PC-9 (cell line): ENCODE results near the gene CPN1.

ENCODE experiments used
- CTCF ChIP-seq: fragments of 200-600 bp; sonication (generic); conservative IDR thresholded peaks from 2 replicates; pipeline ENCODE4 v1.6.1; 2017; ENCODE audit warnings: mixed run types, antibody characterized with exemption, mild to moderate bottlenecking, moderate library complexity
- EZH2 ChIP-seq: fragments of 200-600 bp; sonication (generic); IDR thresholded peaks from 2 replicates; pipeline ENCODE4 v1.8.0; 2017; ENCODE audit warnings: antibody characterized with exemption, low read depth

- no peak for TF ChIP-seq CTCF
- TF ChIP-seq EZH2 = no peak
Observed at GRCh38 chr10:100130831-100131230, 49.2 kb upstream of the CPN1 start.
